Natural killer cell (primary cell): ENCODE results near the gene DNAH3. TPM values are rescaled to one million over a fixed set of nuclear protein-coding genes. Genes with fewer than 3 reads are reported as not detected.
"Not testable (repeated sequence)": the region's sequence is repeated elsewhere in the genome, so short reads cannot be mapped to it uniquely, and the experiment has no call there.

ENCODE experiments used
- ATAC-seq, 3 donors: fragments of 150-1000 bp in 2 of 3; fragments of 200-7000 bp in 1 of 3; cut with Tn5 transposase; 1 replicate in 1 of 3; 2 replicates in 2 of 3; pipeline ENCODE4 v1.10.0; 2021; ENCODE audit warnings: mild to moderate bottlenecking in 2 of 3, moderate library complexity in 2 of 3
- DNase-seq, 2 donors: peaks; one replicate each; pipeline versions ENCODE4 v3.0.0 to v3.0.0-alpha.2; 2013 to 2021; ENCODE audit warnings: mixed read lengths in 1 of 2
- H3K27ac ChIP-seq: one replicate; pipeline ENCODE4 v1.5.1; 2013; ENCODE audit warnings: mild to moderate bottlenecking, low read length
- H3K27me3 ChIP-seq: one replicate; pipeline ENCODE4 v1.6.1; 2013; ENCODE audit warnings: low read length; ENCODE audit not compliant: control insufficient read depth, insufficient read depth
- H3K36me3 ChIP-seq: one replicate; pipeline ENCODE4 v1.6.1; 2013; ENCODE audit warnings: low read length; ENCODE audit not compliant: control insufficient read depth, insufficient read depth
- H3K4me1 ChIP-seq: one replicate; pipeline ENCODE4 v1.6.1; 2013; ENCODE audit warnings: low read length; ENCODE audit not compliant: control insufficient read depth, insufficient read depth
- H3K4me3 ChIP-seq: one replicate; pipeline ENCODE4 v1.5.1; 2013; ENCODE audit warnings: low read length
- H3K9me3 ChIP-seq: one replicate; pipeline ENCODE4 v1.6.1; 2013; ENCODE audit warnings: low read length; ENCODE audit not compliant: control insufficient read depth, insufficient read depth
- H3K27ac Mint-ChIP-seq, 2 donors: one replicate each; pipeline ENCODE4 v1.8.0; 2022; ENCODE audit warnings: mild to moderate bottlenecking in 2 of 2, mixed read lengths in 2 of 2, moderate library complexity in 1 of 2
- H3K27me3 Mint-ChIP-seq, 2 donors: one replicate each; pipeline ENCODE4 v1.8.0; 2022; ENCODE audit warnings: low read depth in 2 of 2, mixed read lengths in 2 of 2
- H3K36me3 Mint-ChIP-seq: one replicate; pipeline ENCODE4 v1.8.0; 2022; ENCODE audit warnings: mixed read lengths
- H3K4me1 Mint-ChIP-seq, 2 donors: one replicate each; pipeline ENCODE4 v1.8.0; 2022; ENCODE audit warnings: mixed read lengths in 2 of 2
- H3K4me3 Mint-ChIP-seq: one replicate; pipeline ENCODE4 v1.8.0; 2022; ENCODE audit warnings: mild to moderate bottlenecking, moderate library complexity, mixed read lengths
- H3K9me3 Mint-ChIP-seq, 2 donors: one replicate each; pipeline ENCODE4 v1.8.0; 2022; ENCODE audit warnings: mixed read lengths in 2 of 2
- WGBS: methylation state at CpG from one replicate; pipeline ENCODE4 v1.1.7; 2013; ENCODE audit warnings: missing lambda C conversion rate; ENCODE audit not compliant: insufficient coverage; 5-methylcytosine and 5-hydroxymethylcytosine counted together
- intact Hi-C: fragments of 100-400 bp; cut with micrococcal nuclease; formaldehyde crosslinking; loops from one replicate; pipeline ENCODE4 v1.14.2; 2022
- total RNA-seq, 4 donors: library from RNA; stranded (reverse); fragments of 120-200 nt in 1 of 4; gene quantifications; one replicate each; pipeline versions ENCODE4 v1.2.3 to v1.2.4, GENCODE V29; 2013 to 2022
- TF ChIP-seq, protein P1 (sequence below): fragments of 200-600 bp; IDR thresholded peaks from one replicate; pipeline ENCODE4 v1.8.0; 2022; ENCODE audit warnings: antibody characterized with exemption

The DNAH3 gene
- total RNA-seq, 3 donors from 2014 or later (not counting 1 experiment from before 2014, with no cell fraction given): not detected

DNA sequence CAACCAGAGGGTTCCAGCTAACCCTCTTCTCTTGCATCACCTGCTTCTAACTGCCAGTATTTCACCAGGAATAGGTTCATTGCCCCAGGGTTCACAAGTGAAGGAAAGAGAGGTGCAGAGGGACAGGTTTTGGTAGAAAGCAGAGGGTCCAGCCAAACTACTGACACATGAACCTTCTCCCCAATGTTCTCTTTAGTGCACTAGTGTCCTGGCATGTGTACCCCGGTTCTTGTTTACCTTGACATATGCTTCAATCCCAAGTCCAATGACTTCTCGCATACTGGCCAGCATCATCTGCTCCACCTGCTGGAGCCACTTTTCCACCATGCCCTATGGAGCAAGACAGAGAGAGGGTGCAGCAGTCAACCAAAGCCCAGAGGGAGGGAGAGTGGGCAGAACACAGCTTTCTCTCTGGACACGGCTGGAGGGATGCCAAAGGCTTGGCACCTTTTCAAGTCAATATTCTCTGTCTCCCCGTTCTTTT lies 90.6 kb downstream of the DNAH3 start:
- intact Hi-C loops: no loop called here
- H3K27ac ChIP-seq: no peak overlapping the region
- H3K4me1 ChIP-seq: no peaks in the 10 kb centered on the region
- TF ChIP-seq, protein P1, sequence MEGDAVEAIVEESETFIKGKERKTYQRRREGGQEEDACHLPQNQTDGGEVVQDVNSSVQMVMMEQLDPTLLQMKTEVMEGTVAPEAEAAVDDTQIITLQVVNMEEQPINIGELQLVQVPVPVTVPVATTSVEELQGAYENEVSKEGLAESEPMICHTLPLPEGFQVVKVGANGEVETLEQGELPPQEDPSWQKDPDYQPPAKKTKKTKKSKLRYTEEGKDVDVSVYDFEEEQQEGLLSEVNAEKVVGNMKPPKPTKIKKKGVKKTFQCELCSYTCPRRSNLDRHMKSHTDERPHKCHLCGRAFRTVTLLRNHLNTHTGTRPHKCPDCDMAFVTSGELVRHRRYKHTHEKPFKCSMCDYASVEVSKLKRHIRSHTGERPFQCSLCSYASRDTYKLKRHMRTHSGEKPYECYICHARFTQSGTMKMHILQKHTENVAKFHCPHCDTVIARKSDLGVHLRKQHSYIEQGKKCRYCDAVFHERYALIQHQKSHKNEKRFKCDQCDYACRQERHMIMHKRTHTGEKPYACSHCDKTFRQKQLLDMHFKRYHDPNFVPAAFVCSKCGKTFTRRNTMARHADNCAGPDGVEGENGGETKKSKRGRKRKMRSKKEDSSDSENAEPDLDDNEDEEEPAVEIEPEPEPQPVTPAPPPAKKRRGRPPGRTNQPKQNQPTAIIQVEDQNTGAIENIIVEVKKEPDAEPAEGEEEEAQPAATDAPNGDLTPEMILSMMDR: no peak
- 93% methylated on average over 4 of the region's 4 CpGs for WGBS
- no peak for ATAC-seq
- Mint-ChIP-seq H3K9me3 (no peaks in the 10 kb centered on the region), H3K27me3 (peaks cover 6 to 7% of the 10 kb centered on the region in 2 donors), H3K4me1 (no peaks in the 10 kb centered on the region), H3K36me3 (no peaks in the 10 kb centered on the region), H3K27ac (no peak overlapping the region), H3K4me3 (no peak overlapping the region)
- no peaks in the 10 kb centered on the region for H3K27me3 ChIP-seq
- no peaks in the 10 kb centered on the region for H3K9me3 ChIP-seq
- peak in 1 of 2 donors; percentile 5 for DNase-seq
- no peak overlapping the region for H3K4me3 ChIP-seq
- H3K36me3 ChIP-seq: no peaks in the 10 kb centered on the region

DNA sequence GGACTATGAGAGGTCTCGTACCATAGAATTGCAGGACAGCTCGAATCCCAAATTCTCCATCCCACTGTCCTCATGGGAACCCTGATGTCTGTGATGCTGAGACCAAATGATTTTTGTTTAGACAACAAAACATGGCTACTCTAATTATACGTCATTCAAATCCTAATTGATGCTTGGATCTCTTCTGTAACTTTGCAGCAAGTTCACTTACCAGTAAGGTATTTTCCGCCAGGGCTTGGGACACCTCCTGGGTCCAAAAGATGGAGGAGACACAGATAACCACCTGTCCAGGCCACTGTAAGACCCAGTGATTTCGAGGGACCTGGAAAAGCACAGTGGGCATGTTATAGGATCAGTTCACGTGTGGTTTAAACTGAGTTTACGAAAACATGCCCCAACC lies 92.8 kb downstream of the DNAH3 start:
- Mint-ChIP-seq H3K4me3 (no peak overlapping the region), H3K4me1 (no peaks in the 10 kb centered on the region), H3K27me3 (peaks cover 6 to 19% of the 10 kb centered on the region in 2 donors), H3K27ac (no peak overlapping the region), H3K36me3 (no peaks in the 10 kb centered on the region), H3K9me3 (no peaks in the 10 kb centered on the region)
- H3K9me3 ChIP-seq: no peaks in the 10 kb centered on the region
- no peaks in the 10 kb centered on the region for H3K27me3 ChIP-seq
- no peaks in the 10 kb centered on the region for H3K4me1 ChIP-seq
- intact Hi-C loops: no loop called here
- no peak for DNase-seq
- no peak overlapping the region for H3K4me3 ChIP-seq
- no peak overlapping the region for H3K27ac ChIP-seq
- ATAC-seq: no peak
- H3K36me3 ChIP-seq: no peaks in the 10 kb centered on the region
- WGBS: 85% methylated on average over 7 of the region's 7 CpGs
- TF ChIP-seq, protein P1: no peak

DNA sequence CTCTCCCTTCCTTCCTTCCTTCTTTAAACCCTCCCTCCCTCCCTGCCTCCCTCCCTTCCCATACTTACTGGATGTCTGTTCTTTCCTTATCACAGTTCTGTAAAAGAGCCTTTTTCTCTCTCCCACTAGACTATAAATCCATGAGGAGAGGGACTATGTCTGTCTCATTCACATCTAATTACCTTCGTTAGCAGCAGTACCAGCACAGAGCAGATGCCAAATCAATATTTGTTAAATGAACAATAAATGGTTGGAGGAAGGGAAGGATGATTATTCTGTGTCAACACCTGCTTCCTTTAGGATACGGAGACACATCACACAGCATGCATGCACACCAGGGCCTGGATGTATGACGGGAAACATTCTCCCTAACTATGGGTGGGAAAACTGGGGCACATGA lies 94.2 kb downstream of the DNAH3 start:
- Histone ChIP-seq H3K4me1 (no peaks in the 10 kb centered on the region), H3K27me3 (no peaks in the 10 kb centered on the region), H3K27ac (no peak overlapping the region), H3K36me3 (no peaks in the 10 kb centered on the region), H3K4me3 (no peak overlapping the region), H3K9me3 (no peaks in the 10 kb centered on the region)
- TF ChIP-seq, protein P1: no peak
- no peak for ATAC-seq
- Mint-ChIP-seq H3K4me1 (no peaks in the 10 kb centered on the region), H3K36me3 (no peaks in the 10 kb centered on the region), H3K9me3 (no peaks in the 10 kb centered on the region), H3K27ac (no peak overlapping the region), H3K4me3 (no peak overlapping the region), H3K27me3 (peaks cover 6 to 28% of the 10 kb centered on the region in 2 donors)
- DNase-seq: no peak
- WGBS: no CpG with 5 or more reads among the region's 3 CpGs
- intact Hi-C loops: no loop called here

DNA sequence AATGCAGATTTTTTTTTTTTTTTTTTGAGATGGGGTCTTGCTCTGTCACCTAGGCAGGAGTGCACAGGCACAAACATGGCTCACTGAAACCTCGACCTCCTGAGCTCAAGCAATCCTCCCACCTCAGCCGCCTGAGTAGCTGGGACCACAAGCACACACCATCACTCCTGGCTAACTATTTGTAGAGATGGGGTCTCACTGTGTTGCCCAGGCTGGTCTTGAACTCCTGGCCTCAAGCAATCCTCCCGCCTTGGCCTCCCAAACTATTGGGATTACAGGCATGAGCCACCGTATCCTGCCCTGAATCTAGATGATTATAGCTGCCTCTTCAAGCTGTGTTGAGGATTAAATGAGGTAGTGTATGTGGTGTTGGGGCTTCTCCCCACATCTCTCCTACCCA lies 94.9 kb downstream of the DNAH3 start:
- H3K36me3 Mint-ChIP-seq, H3K4me3 ChIP-seq, H3K9me3 Mint-ChIP-seq, ATAC-seq, H3K9me3 ChIP-seq, H3K27ac Mint-ChIP-seq, H3K27ac ChIP-seq, H3K4me1 Mint-ChIP-seq, H3K4me1 ChIP-seq, intact Hi-C loops, H3K36me3 ChIP-seq, H3K27me3 ChIP-seq, DNase-seq, H3K4me3 Mint-ChIP-seq: not testable (repeated sequence)
- peaks cover 11 to 35% of the 10 kb centered on the region in 2 donors for H3K27me3 Mint-ChIP-seq
- 81% methylated on average over 3 of the region's 4 CpGs for WGBS
